Loucy (cell line): ENCODE data around the gene SPOCK2.

Experiments
- H2AFZ ChIP-seq: fragments of 200-600 bp; sonication (generic); 2 replicates; pipeline ENCODE4 v1.6.0; 2016; ENCODE audit warnings: antibody characterized with exemption, mild to moderate bottlenecking, low read length, moderate library complexity
- H3F3A ChIP-seq: fragments of 200-600 bp; 2 replicates; pipeline ENCODE4 v1.6.0; 2016; ENCODE audit warnings: antibody characterized with exemption, low read depth, mild to moderate bottlenecking
- H3K27me3 ChIP-seq: fragments of 200-600 bp; sonication (generic); 2 replicates; pipeline ENCODE4 v1.6.1; 2014; ENCODE audit warnings: low read length, mild to moderate bottlenecking; ENCODE audit not compliant: insufficient read depth, poor library complexity, severe bottlenecking
- H3K36me3 ChIP-seq: fragments of 200-600 bp; sonication (generic); 2 replicates; pipeline ENCODE4 v1.6.1; 2016; ENCODE audit warnings: low read length; ENCODE audit not compliant: insufficient read depth
- H3K4me1 ChIP-seq: fragments of 200-600 bp; sonication (generic); 2 replicates; pipeline ENCODE4 v1.5.1; 2014; ENCODE audit warnings: low read length, mild to moderate bottlenecking; ENCODE audit not compliant: insufficient read depth, poor library complexity, severe bottlenecking
- H3K4me2 ChIP-seq: fragments of 200-600 bp; sonication (generic); 2 replicates; pipeline ENCODE4 v1.6.0; 2014; ENCODE audit warnings: antibody characterized with exemption, low read length, low read depth, mild to moderate bottlenecking; ENCODE audit not compliant: poor library complexity, severe bottlenecking
- H3K4me3 ChIP-seq: fragments of 200-600 bp; sonication (generic); 2 replicates; pipeline ENCODE4 v1.5.1; 2014; ENCODE audit warnings: low read length, mild to moderate bottlenecking, mixed read lengths; ENCODE audit not compliant: poor library complexity, severe bottlenecking
- H3K79me2 ChIP-seq: fragments of 200-600 bp; sonication (generic); 2 replicates; pipeline ENCODE4 v1.6.1; 2014; ENCODE audit warnings: low read length; ENCODE audit not compliant: insufficient read depth
- H3K9ac ChIP-seq: fragments of 200-600 bp; sonication (generic); 2 replicates; pipeline ENCODE4 v1.6.0; 2014; ENCODE audit warnings: mild to moderate bottlenecking, low read depth, low read length, moderate library complexity; ENCODE audit not compliant: poor library complexity, severe bottlenecking
- H3K9me2 ChIP-seq: fragments of 200-600 bp; sonication (generic); replicated peaks from 2 replicates; pipeline ENCODE4 v1.6.1; 2016; ENCODE audit warnings: low read depth, low read length, mixed read lengths
- H3K9me3 ChIP-seq: fragments of 200-600 bp; sonication (generic); 2 replicates; pipeline ENCODE4 v1.6.1; 2014; ENCODE audit warnings: mild to moderate bottlenecking, antibody characterized with exemption, low read length, low read depth; ENCODE audit not compliant: insufficient read depth
- H4K20me1 ChIP-seq: fragments of 200-600 bp; sonication (generic); 2 replicates; pipeline ENCODE4 v1.6.0; 2014; ENCODE audit warnings: antibody characterized with exemption, low read length, mild to moderate bottlenecking; ENCODE audit not compliant: insufficient read depth, poor library complexity, severe bottlenecking
- EZH2phosphoT487 ChIP-seq: fragments of 200-600 bp; IDR thresholded peaks from 2 replicates; pipeline ENCODE4 v1.6.1; 2018; ENCODE audit warnings: antibody characterized with exemption, mild to moderate bottlenecking, moderate library complexity, borderline replicate concordance
- TF ChIP-seq, protein P1 (sequence below): fragments of 200-600 bp; sonication (generic); conservative IDR thresholded peaks from 2 replicates; pipeline ENCODE4 v1.5.1; 2014; ENCODE audit warnings: mild to moderate bottlenecking, antibody characterized with exemption, low read length

Gene SPOCK2

GRCh38 chr10:72105098-72105475 is 16.7 kb upstream of the SPOCK2 start:
- no peaks in the 10 kb centered on the region for H3K79me2 ChIP-seq

DNA sequence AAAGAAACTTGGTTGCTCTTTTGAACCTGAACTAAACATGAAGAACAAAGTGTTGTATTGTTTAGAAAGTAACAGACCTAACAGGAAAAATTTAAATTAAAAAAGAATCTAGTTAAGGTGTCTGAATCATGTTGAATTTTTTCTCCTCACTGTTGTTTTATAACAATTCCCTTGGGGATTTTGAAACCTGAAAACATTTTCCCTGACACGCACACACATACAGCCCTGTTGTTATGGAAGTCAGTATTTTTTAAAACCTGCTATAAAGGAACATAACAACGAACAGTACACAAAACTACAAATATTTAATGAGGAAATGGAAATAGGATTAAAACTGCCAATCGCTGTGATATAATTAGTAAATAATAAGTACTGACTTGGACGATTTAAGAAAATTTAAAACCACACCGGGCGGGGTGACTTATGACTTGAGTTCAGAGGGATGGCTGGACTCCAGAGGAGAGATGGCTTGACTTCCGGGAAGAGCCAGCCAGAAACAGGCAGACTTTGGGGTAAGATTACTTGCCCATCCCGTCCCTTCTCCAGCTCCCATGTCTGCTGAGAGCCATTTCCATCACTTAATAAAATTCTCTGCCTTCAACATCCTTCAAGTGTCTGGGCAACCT is 16.2 kb upstream of the SPOCK2 start:
- Histone ChIP-seq H2AFZ (no peak overlapping the region), H3F3A (0 out of 2 replicates have a peak, but pooled peaks cover 4% of the 10 kb centered on the region), H4K20me1 (no peaks in the 10 kb centered on the region), H3K9me3 (no peaks in the 10 kb centered on the region), H3K4me1 (peaks cover 24% of the 10 kb centered on the region), H3K9me2 (no peaks in the 10 kb centered on the region), H3K36me3 (peaks cover 30% of the 10 kb centered on the region; the same call in 1 of the 2 replicates), H3K9ac (no peak overlapping the region), H3K79me2 (no peaks in the 10 kb centered on the region), H3K27me3 (no peaks in the 10 kb centered on the region), H3K4me2 (no peak overlapping the region), H3K4me3 (no peak overlapping the region)
- TF ChIP-seq, protein P1, sequence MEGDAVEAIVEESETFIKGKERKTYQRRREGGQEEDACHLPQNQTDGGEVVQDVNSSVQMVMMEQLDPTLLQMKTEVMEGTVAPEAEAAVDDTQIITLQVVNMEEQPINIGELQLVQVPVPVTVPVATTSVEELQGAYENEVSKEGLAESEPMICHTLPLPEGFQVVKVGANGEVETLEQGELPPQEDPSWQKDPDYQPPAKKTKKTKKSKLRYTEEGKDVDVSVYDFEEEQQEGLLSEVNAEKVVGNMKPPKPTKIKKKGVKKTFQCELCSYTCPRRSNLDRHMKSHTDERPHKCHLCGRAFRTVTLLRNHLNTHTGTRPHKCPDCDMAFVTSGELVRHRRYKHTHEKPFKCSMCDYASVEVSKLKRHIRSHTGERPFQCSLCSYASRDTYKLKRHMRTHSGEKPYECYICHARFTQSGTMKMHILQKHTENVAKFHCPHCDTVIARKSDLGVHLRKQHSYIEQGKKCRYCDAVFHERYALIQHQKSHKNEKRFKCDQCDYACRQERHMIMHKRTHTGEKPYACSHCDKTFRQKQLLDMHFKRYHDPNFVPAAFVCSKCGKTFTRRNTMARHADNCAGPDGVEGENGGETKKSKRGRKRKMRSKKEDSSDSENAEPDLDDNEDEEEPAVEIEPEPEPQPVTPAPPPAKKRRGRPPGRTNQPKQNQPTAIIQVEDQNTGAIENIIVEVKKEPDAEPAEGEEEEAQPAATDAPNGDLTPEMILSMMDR, result no peak
- no peak for TF ChIP-seq EZH2phosphoT487

More at GRCh38 chr10:72105098-72105475, 16.7 kb upstream of the SPOCK2 start:
- Histone ChIP-seq H3K36me3 (peaks cover 25% of the 10 kb centered on the region; the same call in 1 of the 2 replicates), H2AFZ (no peak overlapping the region), H4K20me1 (no peaks in the 10 kb centered on the region), H3K9ac (no peak overlapping the region), H3F3A (0 out of 2 replicates have a peak, but pooled peaks cover 4% of the 10 kb centered on the region), H3K27me3 (no peaks in the 10 kb centered on the region), H3K9me3 (no peaks in the 10 kb centered on the region), H3K9me2 (no peaks in the 10 kb centered on the region), H3K4me1 (peaks cover 24% of the 10 kb centered on the region), H3K4me3 (no peak overlapping the region), H3K4me2 (no peak overlapping the region)
- no peak for TF ChIP-seq EZH2phosphoT487
- TF ChIP-seq, protein P1, result no peak

DNA sequence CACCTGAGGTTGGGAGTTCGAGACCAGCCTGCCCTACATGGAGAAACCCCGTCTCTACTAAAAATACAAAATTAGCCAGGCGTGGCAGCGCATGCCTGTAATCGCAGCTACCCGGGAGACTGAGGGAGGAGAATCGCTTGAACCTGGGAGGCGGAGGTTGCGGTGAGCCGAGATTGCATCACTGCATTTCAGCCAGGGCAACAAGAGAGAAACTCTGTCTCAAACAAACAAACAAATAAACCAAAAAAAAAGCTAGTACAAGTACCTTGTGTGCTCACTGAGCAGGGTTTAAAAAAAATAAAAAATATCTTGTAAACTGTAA is 11.2 kb upstream of the SPOCK2 start:
- Histone ChIP-seq H3K27me3 (no peaks in the 10 kb centered on the region), H2AFZ (no peak overlapping the region), H3K9ac (no peak overlapping the region), H3F3A (no peaks in the 10 kb centered on the region; the same call in 1 of the 2 replicates), H3K36me3 (peaks cover 53% of the 10 kb centered on the region), H3K4me1 (peaks cover 6% of the 10 kb centered on the region), H3K9me2 (no peaks in the 10 kb centered on the region), H3K9me3 (no peaks in the 10 kb centered on the region), H3K4me3 (no peak overlapping the region), H3K4me2 (no peak overlapping the region), H4K20me1 (no peaks in the 10 kb centered on the region), H3K79me2 (no peaks in the 10 kb centered on the region)
- TF ChIP-seq, protein P1, result no peak
- no peak for TF ChIP-seq EZH2phosphoT487
